GM12891 (cell line): ENCODE results near the gene ZFAND4.

Experiments used
- POLR2A ChIP-seq: IDR thresholded peaks from 2 replicates; pipeline ENCODE4 v1.6.1; 2011; ENCODE audit warnings: low read depth, low read length, control low read depth
- TAF1 ChIP-seq: IDR thresholded peaks from 2 replicates; pipeline ENCODE4 v1.6.1; 2011; ENCODE audit warnings: low read depth, low read length, control low read depth

DNA sequence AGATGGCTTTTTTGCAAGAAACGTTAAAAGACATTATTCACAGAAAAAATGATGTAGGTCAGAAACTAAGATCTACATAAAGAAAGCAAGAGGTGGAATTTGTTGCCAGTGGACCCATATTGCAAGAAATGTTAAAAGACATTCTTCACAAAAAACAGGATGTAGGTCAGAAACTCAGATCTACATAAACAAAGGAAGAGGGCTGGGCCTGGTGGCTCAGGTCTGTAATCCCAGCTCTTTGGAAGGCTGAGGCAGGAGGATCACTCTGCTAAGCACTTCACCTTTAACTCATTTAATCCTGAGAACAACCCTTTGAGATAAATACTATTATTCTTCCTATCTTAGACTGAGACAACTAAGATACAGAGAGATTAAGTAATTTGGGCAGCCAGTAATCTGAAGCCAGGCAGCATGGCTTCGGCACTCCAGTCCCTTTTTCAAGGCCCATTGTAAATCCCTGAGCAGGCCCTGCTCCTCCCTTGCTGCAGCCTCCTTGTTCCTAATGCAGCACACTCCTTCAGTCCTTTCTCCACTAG is 11.6 kb downstream of the ZFAND4 start:
- TF ChIP-seq POLR2A, result no peak
- no peak for TF ChIP-seq TAF1
